Astrocyte of the hippocampus (primary cell): ENCODE results near the gene TPCN1.
A peak's percentile ranks its signal among the peaks of the same experiment; 100 is the strongest.

Source experiments
- DNase-seq: peaks from one replicate; pipeline ENCODE4 v3.0.0; 2011; ENCODE audit warnings: low read depth, low spot score

TPCN1 gene

GRCh38 chr12:113302886-113303640 is 81.8 kb downstream of the TPCN1 start:
- DNase-seq, result no peak

GRCh38 chr12:113305281-113305856 is 84.1 kb downstream of the TPCN1 start:
- no peak for DNase-seq

DNA sequence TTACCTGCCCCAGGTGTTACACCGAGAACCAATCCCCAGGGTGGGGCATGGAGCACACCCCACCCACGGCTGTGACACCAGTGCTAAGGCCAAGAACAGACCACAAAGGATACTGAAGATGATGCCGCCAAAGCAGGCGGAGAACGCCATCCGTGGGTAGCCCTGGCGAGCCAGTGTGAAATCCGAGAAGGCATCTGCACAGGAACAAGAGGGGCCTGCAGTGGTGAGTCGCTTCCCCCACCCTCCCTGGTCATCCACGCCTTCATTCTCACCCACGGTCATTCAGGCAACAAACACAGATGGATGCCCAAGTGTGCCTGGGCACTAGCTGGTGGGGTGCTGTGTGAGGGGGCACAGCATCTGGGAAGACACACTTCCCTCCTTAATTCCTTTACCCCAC is 85.1 kb downstream of the TPCN1 start:
- no peak for DNase-seq

- DNase-seq, result no peak
Measured at GRCh38 chr12:113310489-113310888, 89.2 kb downstream of the TPCN1 start.

GRCh38 chr12:113314121-113314529 is 92.9 kb downstream of the TPCN1 start:
- no peak for DNase-seq

GRCh38 chr12:113315358-113315757 is 94.1 kb downstream of the TPCN1 start:
- DNase-seq, result no peak

GRCh38 chr12:113316155-113316554 is 94.9 kb downstream of the TPCN1 start:
- DNase-seq, result no peak

DNA sequence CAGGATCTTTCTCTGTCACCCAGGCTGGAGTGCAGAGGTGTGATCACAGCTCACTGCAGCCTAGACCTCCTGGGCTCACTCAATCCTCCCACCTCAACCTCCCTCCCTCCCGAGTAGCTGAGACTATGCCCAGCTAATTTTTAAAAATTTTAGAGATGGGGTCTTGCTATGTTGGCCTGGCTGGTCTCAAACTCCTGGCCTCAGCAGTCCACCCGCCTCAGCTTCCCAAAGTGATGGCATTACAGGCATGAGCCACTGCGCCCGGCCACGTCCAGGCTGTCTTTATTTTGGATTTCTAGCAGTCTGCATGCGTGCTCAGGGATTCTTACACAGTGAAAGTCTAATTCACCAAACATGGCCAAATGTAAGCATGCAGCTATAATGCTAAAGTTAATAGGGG is 95.9 kb downstream of the TPCN1 start:
- no peak for DNase-seq

- DNase-seq, result no peak
Measured at GRCh38 chr12:113318046-113318656, 96.9 kb downstream of the TPCN1 start.

GRCh38 chr12:113318900-113319628 is 97.8 kb downstream of the TPCN1 start:
- no peak for DNase-seq

DNA sequence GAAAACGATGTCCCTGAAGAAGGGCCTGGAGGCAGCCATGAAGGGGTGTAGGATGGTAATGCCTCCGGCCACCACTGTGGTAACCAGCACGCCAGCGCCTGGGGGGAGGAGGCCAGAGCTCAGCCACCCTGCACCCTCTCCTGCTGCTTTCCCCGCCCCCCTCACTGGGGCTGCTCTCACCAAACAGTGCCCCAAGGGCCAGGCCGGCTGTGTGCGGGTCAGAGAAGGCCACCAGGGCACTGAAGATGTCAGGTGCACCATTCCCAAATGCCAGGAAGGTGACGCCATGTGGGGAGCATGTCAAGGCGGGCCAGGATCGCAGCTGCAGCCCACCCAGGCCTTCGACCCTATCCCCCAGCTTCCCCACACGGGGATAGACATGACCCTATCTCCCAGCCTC is 99.1 kb downstream of the TPCN1 start:
- no peak for DNase-seq

- DNase-seq, result no peak
Measured at GRCh38 chr12:113322343-113322742, 101.1 kb downstream of the TPCN1 start.

GRCh38 chr12:113325916-113326315 is 104.7 kb downstream of the TPCN1 start:
- DNase-seq, result no peak

- DNase-seq, result no peak
Measured at GRCh38 chr12:113326775-113327395, 105.6 kb downstream of the TPCN1 start.

GRCh38 chr12:113328368-113328889 is 107.2 kb downstream of the TPCN1 start:
- DNase-seq, result no peak

GRCh38 chr12:113329022-113329790 is 107.9 kb downstream of the TPCN1 start:
- DNase-seq, result no peak

DNA sequence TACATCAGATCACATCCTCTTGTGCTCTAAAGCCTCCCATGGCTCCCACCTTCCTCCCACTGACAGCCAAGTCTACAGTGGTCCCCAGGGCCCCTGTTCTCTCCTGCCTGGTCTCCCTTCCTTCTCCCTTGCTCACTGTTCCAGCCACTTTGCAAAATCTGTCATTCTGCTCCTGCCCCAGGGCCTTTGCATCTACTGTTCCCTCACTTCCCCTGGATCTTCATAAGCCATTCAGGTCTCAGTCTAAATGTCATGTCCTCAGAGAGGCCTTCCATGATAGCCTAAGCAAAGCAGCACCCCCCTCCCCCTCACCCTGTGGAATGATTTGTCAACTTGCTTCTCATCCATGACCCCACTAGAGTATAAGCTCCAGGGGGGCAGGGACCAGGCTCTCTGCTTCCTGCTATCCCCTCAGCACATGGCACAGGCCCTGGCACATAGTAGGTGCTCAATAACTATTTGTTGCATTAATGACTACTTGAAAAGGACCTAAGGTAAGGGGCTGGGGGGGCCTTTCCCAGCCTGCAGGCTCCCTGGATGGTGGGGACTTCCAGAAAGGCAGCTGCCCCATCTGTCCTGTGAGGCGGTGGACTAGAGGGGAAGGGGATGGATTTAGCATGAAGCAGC is 108.6 kb downstream of the TPCN1 start:
- no peak for DNase-seq

- no peak for DNase-seq
Measured at GRCh38 chr12:113330505-113330904, 109.2 kb downstream of the TPCN1 start.

DNA sequence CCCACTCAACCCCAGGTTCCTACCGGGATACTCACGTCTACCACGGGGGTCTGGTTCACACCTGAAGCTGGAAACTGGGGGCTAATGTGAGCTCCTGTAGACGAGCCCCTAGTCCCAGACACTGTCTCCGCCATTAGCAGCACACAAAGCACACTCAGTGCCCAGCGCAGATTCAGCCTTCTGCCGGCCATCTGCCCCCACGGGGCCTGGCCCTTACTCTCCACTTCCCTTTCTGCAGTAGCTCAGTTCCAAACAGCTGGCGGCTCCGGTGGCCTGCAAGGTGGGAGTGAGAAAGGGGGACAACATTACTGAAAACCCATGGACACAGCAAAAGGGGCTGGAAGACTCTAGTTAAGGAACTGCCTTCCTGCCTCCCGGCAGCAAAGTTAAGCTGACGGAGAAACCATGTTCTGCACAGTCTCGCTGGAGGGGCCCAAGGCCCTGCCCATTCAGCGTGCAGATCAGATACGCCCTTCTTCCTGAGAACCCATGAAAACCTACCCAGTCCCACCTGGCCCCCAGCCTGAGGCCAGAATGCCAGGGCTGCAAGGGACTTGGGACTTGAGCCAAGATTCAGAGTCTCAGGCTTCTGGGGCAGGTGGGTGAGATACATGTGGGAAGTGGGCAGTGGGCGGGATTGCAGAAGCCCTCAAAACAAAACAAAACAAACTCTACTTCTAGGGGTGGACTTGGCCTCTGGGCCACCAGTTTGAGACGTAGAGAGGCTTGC is 111.6 kb downstream of the TPCN1 start:
- DNase-seq, result peak; percentile 14

DNA sequence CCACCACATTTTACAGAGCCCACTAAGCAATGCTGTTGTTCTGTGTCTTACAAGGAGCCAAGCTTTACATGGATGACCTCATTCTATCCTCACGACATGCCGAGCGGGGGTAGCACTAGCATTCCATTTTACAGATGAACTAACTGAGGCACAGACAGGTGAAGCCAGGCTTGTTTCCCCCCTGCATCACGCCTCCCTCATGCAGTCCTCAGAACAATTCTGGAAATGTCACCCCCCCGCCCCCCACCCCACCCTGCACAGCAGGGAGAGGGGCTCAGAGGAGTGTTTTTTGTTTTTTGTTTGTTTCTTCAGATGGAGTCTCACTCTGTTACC is 112.1 kb downstream of the TPCN1 start:
- no peak for DNase-seq
